ENCODE measurements around the gene CXCL9. TPM values are rescaled to one million over a fixed set of nuclear protein-coding genes. Genes with fewer than 3 reads are reported as not detected.
"Not testable (repeated sequence)": the region's sequence is repeated elsewhere in the genome, so short reads cannot be mapped to it uniquely, and the experiment has no call there.

CXCL9 gene
- total RNA-seq, 2 donors from 2014 or later: 1.0 to 2.6 TPM

DNA sequence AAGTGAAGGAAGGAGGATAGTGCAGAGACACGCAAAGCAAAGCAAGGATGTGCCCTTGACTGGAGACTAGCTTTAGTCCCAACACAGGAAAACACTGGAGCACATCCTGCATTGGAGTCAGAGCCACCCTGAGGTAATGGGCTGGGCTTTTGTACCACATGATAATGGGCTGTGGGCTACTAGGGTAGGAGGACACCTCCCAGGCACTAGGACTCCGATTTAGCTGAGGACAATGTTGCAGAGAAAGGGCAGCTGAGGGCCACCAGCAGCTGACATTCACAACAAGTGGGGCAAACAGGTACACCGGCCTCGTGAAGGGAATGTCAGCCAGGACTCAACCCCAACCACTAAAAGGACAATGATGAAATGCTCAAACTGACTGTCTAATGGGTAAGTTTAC lies 26.7 kb downstream of the CXCL9 start:
- H3K9me3 ChIP-seq: no peaks in the 10 kb centered on the region
- no peak overlapping the region for H3K27ac ChIP-seq
- H3K36me3 ChIP-seq: peaks cover 42% of the 10 kb centered on the region
- TF ChIP-seq, protein P1, sequence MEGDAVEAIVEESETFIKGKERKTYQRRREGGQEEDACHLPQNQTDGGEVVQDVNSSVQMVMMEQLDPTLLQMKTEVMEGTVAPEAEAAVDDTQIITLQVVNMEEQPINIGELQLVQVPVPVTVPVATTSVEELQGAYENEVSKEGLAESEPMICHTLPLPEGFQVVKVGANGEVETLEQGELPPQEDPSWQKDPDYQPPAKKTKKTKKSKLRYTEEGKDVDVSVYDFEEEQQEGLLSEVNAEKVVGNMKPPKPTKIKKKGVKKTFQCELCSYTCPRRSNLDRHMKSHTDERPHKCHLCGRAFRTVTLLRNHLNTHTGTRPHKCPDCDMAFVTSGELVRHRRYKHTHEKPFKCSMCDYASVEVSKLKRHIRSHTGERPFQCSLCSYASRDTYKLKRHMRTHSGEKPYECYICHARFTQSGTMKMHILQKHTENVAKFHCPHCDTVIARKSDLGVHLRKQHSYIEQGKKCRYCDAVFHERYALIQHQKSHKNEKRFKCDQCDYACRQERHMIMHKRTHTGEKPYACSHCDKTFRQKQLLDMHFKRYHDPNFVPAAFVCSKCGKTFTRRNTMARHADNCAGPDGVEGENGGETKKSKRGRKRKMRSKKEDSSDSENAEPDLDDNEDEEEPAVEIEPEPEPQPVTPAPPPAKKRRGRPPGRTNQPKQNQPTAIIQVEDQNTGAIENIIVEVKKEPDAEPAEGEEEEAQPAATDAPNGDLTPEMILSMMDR (IDR thresholded peaks at IDR 0.05): no peak
- no peaks in the 10 kb centered on the region for H3K4me1 ChIP-seq
- no peaks in the 10 kb centered on the region for H3K27me3 ChIP-seq
- H3K4me3 ChIP-seq: no peak overlapping the region
- no peak for DNase-seq (ENCODE audit: low spot score)

DNA sequence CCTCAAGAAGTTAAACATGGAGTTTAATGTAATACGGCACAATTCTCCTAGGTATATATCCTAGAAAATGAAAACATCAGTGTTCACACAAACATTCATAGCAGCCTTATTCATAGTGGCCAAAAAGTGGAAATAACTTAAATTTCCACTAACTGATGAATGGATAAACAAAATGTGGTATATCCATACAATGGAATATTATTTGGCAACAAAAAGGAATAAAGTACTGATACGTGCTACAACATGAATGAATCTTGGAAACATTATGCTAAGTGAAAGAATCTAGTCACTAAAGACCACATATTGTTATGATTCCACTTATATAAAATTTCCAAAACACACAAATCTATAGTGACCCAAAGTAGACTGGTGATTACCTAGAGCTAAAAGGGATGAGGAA lies 31.1 kb downstream of the CXCL9 start:
- H3K27ac ChIP-seq: no peak overlapping the region
- H3K9me3 ChIP-seq: no peaks in the 10 kb centered on the region
- no peaks in the 10 kb centered on the region for H3K27me3 ChIP-seq
- DNase-seq (ENCODE audit: low spot score): no peak
- H3K36me3 ChIP-seq: peaks cover 81% of the 10 kb centered on the region
- TF ChIP-seq, protein P1 (IDR thresholded peaks at IDR 0.05): no peak
- H3K4me1 ChIP-seq: no peaks in the 10 kb centered on the region
- H3K4me3 ChIP-seq: no peak overlapping the region

DNA sequence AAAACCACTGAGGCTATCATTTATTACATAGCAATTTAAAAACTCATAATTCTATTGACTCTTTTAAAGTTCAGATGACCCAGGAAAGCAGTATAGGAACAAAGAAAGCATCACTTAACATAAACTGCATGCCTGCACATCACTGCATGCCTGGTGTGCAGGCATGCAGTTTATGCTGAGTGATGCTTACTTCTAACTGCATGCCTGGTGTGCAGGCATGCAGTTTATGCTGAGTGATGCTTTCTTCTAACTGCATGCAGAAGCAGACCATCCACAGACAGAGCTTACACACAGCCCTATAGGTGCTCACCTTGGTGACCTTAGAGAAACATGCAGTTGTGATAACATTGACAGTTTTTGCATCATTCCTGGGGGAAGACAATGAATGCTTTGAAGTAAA lies 33.5 kb downstream of the CXCL9 start:
- H3K4me1 ChIP-seq: no peaks in the 10 kb centered on the region
- TF ChIP-seq, protein P1 (IDR thresholded peaks at IDR 0.05): no peak

DNA sequence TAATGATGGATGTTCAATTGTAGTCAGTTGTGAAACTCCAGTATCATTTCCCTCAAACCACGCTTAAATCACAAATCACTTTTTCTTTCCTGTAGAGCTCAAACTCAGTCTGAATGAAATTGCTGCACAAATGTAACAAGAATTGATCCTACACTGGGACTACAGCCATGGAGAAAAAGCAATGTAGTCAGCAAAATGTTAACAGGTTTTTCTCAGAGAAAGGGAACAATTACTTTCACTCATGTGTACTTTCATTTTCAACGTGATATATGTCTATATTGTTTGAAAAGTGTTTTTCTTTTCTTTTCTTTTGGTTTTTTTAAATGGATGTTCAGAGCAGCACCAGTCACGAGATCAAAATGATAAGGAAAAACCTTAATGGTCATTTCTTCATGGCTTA lies 39.2 kb downstream of the CXCL9 start:
- no peaks in the 10 kb centered on the region for H3K27me3 ChIP-seq
- H3K9me3 ChIP-seq: no peaks in the 10 kb centered on the region
- peaks cover 95% of the 10 kb centered on the region for H3K36me3 ChIP-seq
- TF ChIP-seq, protein P1 (IDR thresholded peaks at IDR 0.05): no peak
- H3K27ac ChIP-seq: no peak overlapping the region
- no peaks in the 10 kb centered on the region for H3K4me1 ChIP-seq
- no peak overlapping the region for H3K4me3 ChIP-seq
- DNase-seq (ENCODE audit: low spot score): no peak

More for the DNA sequence above, 33.5 kb downstream of the CXCL9 start:
- Histone ChIP-seq H3K4me3 (no peak overlapping the region), H3K9me3 (no peaks in the 10 kb centered on the region), H3K27me3 (no peaks in the 10 kb centered on the region), H3K36me3 (peaks cover 90% of the 10 kb centered on the region), H3K27ac (no peak overlapping the region)
- no peak for DNase-seq (ENCODE audit: low spot score)

DNA sequence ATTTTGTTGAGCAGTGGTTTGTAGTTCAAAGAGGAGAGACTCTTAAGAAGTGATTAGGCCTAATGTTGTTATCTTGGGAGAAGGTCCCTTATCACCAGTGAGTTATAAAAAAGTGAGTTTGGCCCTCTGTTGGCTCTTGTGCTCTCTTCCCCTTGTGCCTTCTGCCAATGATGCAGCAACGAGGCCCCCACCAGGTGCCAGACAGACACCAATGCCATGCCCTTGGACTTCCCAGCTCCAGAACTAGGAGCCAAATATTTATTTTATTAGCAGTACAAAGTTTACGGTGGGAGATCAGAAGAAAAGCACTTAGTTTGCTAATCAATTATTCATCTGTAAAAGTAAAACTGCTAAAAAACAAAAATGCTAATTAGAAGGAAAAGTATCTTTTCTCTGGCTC lies 43.8 kb downstream of the CXCL9 start:
- Histone ChIP-seq H3K27me3 (no peaks in the 10 kb centered on the region), H3K9me3 (no peaks in the 10 kb centered on the region), H3K36me3 (peaks cover 85% of the 10 kb centered on the region), H3K4me1 (no peaks in the 10 kb centered on the region), H3K27ac (no peak overlapping the region), H3K4me3 (no peak overlapping the region)
- no peak for DNase-seq (ENCODE audit: low spot score)
- TF ChIP-seq, protein P1 (IDR thresholded peaks at IDR 0.05): no peak

DNA sequence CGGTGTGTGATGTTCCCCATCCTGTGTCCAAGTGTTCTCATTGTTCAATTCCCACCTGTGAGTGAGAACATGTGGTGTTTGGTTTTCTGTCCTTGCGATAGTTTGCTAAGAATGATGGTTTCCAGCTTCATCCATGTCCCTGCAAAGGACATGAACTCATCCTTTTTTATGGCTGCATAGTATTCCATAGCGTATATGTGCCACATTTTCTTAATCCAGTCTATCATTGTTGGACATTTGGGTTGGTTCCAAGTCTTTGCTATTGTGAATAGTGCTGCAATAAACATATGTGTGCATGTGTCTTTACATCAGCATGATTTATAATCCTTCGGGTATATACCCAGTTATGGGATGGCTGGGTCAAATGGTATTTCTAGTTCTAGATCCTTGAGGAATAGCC lies 45.2 kb downstream of the CXCL9 start:
- DNase-seq (ENCODE audit: low spot score); H3K4me1 ChIP-seq; H3K4me3 ChIP-seq; H3K9me3 ChIP-seq; H3K27me3 ChIP-seq; H3K27ac ChIP-seq: not testable (repeated sequence)
- peaks cover 84% of the 10 kb centered on the region for H3K36me3 ChIP-seq

DNA sequence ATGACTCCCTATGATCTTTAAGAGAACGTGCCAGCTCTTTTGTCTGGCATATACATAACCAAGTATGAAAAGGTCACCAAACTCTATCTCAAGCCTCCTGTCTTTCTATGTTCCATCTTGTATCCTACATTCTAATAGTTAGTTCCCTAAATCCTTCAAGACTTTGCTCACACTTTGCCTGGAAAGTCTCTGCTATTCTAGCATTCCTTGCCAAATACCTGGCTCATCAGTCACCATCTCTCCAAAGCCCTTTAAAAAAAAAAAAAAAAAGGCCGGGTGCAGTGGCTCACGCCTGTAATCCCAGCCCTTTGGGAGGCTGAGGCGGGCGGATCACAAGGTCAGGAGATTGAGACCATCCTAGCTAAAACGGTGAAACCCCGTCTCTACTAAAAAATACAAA lies 48.8 kb downstream of the CXCL9 start:
- not testable (repeated sequence) for H3K4me3 ChIP-seq; H3K27ac ChIP-seq; DNase-seq (ENCODE audit: low spot score); H3K9me3 ChIP-seq; H3K4me1 ChIP-seq; H3K27me3 ChIP-seq
- peaks cover 80% of the 10 kb centered on the region for H3K36me3 ChIP-seq

DNA sequence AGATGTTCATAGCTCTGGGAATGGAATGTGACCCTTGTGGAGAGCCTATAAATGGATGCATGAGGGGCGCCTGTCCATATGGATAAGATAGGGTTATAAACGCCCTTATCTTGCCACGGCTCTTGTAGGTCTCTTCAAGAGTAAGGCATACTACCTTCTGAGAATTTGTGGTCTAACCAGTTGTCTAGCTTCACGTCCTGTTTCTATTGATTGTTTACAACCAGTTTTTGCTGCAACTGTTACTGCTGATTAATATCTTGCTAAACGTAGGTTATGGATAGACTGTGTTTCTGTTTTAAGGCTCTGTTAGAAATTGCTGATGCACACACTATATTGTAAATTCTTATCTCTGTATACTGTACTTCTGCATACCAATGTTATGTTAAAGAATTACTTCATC lies 52.5 kb downstream of the CXCL9 start:
- H3K4me3 ChIP-seq; H3K9me3 ChIP-seq; H3K4me1 ChIP-seq; H3K27me3 ChIP-seq; H3K27ac ChIP-seq; DNase-seq (ENCODE audit: low spot score): not testable (repeated sequence)
- H3K36me3 ChIP-seq: peaks cover 83% of the 10 kb centered on the region
